Activated naive CD8-positive, alpha-beta T cell treated with anti-CD3 and anti-CD28 coated beads, Interleukin-2, amount 50 U/mL, for 24 hours (primary cell): ENCODE results near the gene SERPINA1.
"Not testable (repeated sequence)": the region's sequence is repeated elsewhere in the genome, so short reads cannot be mapped to it uniquely, and the experiment has no call there.

Experiments
- ATAC-seq: fragments of 150-1000 bp; cut with Tn5 transposase; one replicate; pipeline ENCODE4 v1.10.0; 2021
- DNase-seq: peaks from one replicate; pipeline ENCODE4 v3.0.0; 2021
- H3K27ac Mint-ChIP-seq: one replicate; pipeline ENCODE4 v1.8.0; 2021; ENCODE audit warnings: mild to moderate bottlenecking, mixed read lengths
- H3K27me3 Mint-ChIP-seq: one replicate; pipeline ENCODE4 v1.8.0; 2021; ENCODE audit warnings: mixed read lengths
- H3K36me3 Mint-ChIP-seq: one replicate; pipeline ENCODE4 v1.8.0; 2021; ENCODE audit warnings: low read depth, mixed read lengths
- H3K4me1 Mint-ChIP-seq: one replicate; pipeline ENCODE4 v1.8.0; 2021; ENCODE audit warnings: mixed read lengths
- H3K4me3 Mint-ChIP-seq: one replicate; pipeline ENCODE4 v1.8.0; 2021; ENCODE audit warnings: mild to moderate bottlenecking, moderate library complexity, mixed read lengths
- H3K9me3 Mint-ChIP-seq: one replicate; pipeline ENCODE4 v1.8.0; 2021; ENCODE audit warnings: mixed read lengths

The SERPINA1 gene

GRCh38 chr14:94373708-94374107 is 14.7 kb downstream of the SERPINA1 start:
- no peak overlapping the region for H3K27ac Mint-ChIP-seq
- no peaks in the 10 kb centered on the region for H3K9me3 Mint-ChIP-seq
- peaks cover 4% of the 10 kb centered on the region for H3K27me3 Mint-ChIP-seq
- no peak for ATAC-seq
- H3K4me3 Mint-ChIP-seq = no peak overlapping the region
- H3K36me3 Mint-ChIP-seq = no peaks in the 10 kb centered on the region
- peaks cover under 1% of the 10 kb centered on the region for H3K4me1 Mint-ChIP-seq
- DNase-seq = no peak

GRCh38 chr14:94372021-94372605 is 16.3 kb downstream of the SERPINA1 start:
- no peak for ATAC-seq
- Mint-ChIP-seq H3K4me1 (peaks cover 2% of the 10 kb centered on the region), H3K27ac (no peak overlapping the region), H3K27me3 (peaks cover 4% of the 10 kb centered on the region), H3K4me3 (no peak overlapping the region), H3K9me3 (no peaks in the 10 kb centered on the region), H3K36me3 (no peaks in the 10 kb centered on the region)
- DNase-seq = no peak

GRCh38 chr14:94370524-94370910 is 17.9 kb downstream of the SERPINA1 start:
- H3K9me3 Mint-ChIP-seq = no peaks in the 10 kb centered on the region
- peaks cover 2% of the 10 kb centered on the region for H3K4me1 Mint-ChIP-seq
- DNase-seq (no peak), ATAC-seq (no peak)
- H3K36me3 Mint-ChIP-seq = no peaks in the 10 kb centered on the region
- H3K27ac Mint-ChIP-seq = no peak overlapping the region
- H3K27me3 Mint-ChIP-seq = peaks cover 4% of the 10 kb centered on the region
- H3K4me3 Mint-ChIP-seq = no peak overlapping the region

- not testable (repeated sequence) for DNase-seq
Observed at GRCh38 chr14:94369766-94370523, 18.5 kb downstream of the SERPINA1 start.

GRCh38 chr14:94368956-94369355 is 19.4 kb downstream of the SERPINA1 start:
- ATAC-seq (no peak), DNase-seq (no peak)
- Mint-ChIP-seq H3K27ac (no peak overlapping the region), H3K36me3 (no peaks in the 10 kb centered on the region), H3K27me3 (peaks cover 4% of the 10 kb centered on the region), H3K9me3 (no peaks in the 10 kb centered on the region), H3K4me3 (no peak overlapping the region), H3K4me1 (peaks cover 2% of the 10 kb centered on the region)

More at GRCh38 chr14:94369766-94370523, 18.5 kb downstream of the SERPINA1 start:
- not testable (repeated sequence) for H3K27ac Mint-ChIP-seq, H3K36me3 Mint-ChIP-seq, H3K9me3 Mint-ChIP-seq, H3K4me1 Mint-ChIP-seq, H3K27me3 Mint-ChIP-seq, ATAC-seq, H3K4me3 Mint-ChIP-seq

- ATAC-seq (no peak), DNase-seq (no peak)
- H3K27me3 Mint-ChIP-seq = peaks cover 4% of the 10 kb centered on the region
- H3K4me3 Mint-ChIP-seq = no peak overlapping the region
- peaks cover 2% of the 10 kb centered on the region for H3K4me1 Mint-ChIP-seq
- no peaks in the 10 kb centered on the region for H3K9me3 Mint-ChIP-seq
- no peak overlapping the region for H3K27ac Mint-ChIP-seq
- no peaks in the 10 kb centered on the region for H3K36me3 Mint-ChIP-seq
Observed at GRCh38 chr14:94368243-94368590, 20.2 kb downstream of the SERPINA1 start.

GRCh38 chr14:94367347-94368242 is 20.8 kb downstream of the SERPINA1 start:
- no peak for DNase-seq
- no peak for ATAC-seq
- Mint-ChIP-seq H3K36me3 (no peaks in the 10 kb centered on the region), H3K27ac (no peak overlapping the region), H3K4me1 (peaks cover 2% of the 10 kb centered on the region), H3K9me3 (no peaks in the 10 kb centered on the region), H3K27me3 (peaks cover 7% of the 10 kb centered on the region), H3K4me3 (no peak overlapping the region)

GRCh38 chr14:94366146-94366915 is 22.1 kb downstream of the SERPINA1 start, which contains the start of gene SERPINA2:
Gene SERPINA2, minus strand, starts transcription at chr14:94366698.
- no peaks in the 10 kb centered on the region for H3K9me3 Mint-ChIP-seq
- ATAC-seq (no peak), DNase-seq (no peak)
- no peak within 1 kb of the TSS for H3K27ac Mint-ChIP-seq
- H3K27me3 Mint-ChIP-seq = peaks cover 3% of the 10 kb centered on the region
- no peak within 1 kb of the TSS for H3K4me3 Mint-ChIP-seq
- H3K36me3 Mint-ChIP-seq = no peaks in the 10 kb centered on the region
- peaks cover 2% of the 10 kb centered on the region for H3K4me1 Mint-ChIP-seq

- H3K9me3 Mint-ChIP-seq = no peaks in the 10 kb centered on the region
- ATAC-seq = no peak
Observed at GRCh38 chr14:94365624-94366023, 22.8 kb downstream of the SERPINA1 start.

GRCh38 chr14:94364964-94365363 is 23.4 kb downstream of the SERPINA1 start:
- H3K4me1 Mint-ChIP-seq = peaks cover 2% of the 10 kb centered on the region

More at GRCh38 chr14:94365624-94366023, 22.8 kb downstream of the SERPINA1 start:
- peaks cover 6% of the 10 kb centered on the region for H3K27me3 Mint-ChIP-seq
- no peak overlapping the region for H3K4me3 Mint-ChIP-seq
- peaks cover 2% of the 10 kb centered on the region for H3K4me1 Mint-ChIP-seq
- no peak for DNase-seq
- no peaks in the 10 kb centered on the region for H3K36me3 Mint-ChIP-seq
- H3K27ac Mint-ChIP-seq = no peak overlapping the region

GRCh38 chr14:94364037-94364436 is 24.4 kb downstream of the SERPINA1 start:
- ATAC-seq = no peak
- Mint-ChIP-seq H3K27me3 (peaks cover 14% of the 10 kb centered on the region), H3K9me3 (no peaks in the 10 kb centered on the region), H3K4me3 (no peak overlapping the region), H3K27ac (no peak overlapping the region), H3K36me3 (no peaks in the 10 kb centered on the region), H3K4me1 (peaks cover 2% of the 10 kb centered on the region)
- DNase-seq = no peak

More at GRCh38 chr14:94364964-94365363, 23.4 kb downstream of the SERPINA1 start:
- ATAC-seq = no peak
- Mint-ChIP-seq H3K4me3 (no peak overlapping the region), H3K27me3 (peaks cover 10% of the 10 kb centered on the region), H3K36me3 (no peaks in the 10 kb centered on the region), H3K27ac (no peak overlapping the region), H3K9me3 (no peaks in the 10 kb centered on the region)
- DNase-seq = no peak

GRCh38 chr14:94363151-94363624 is 25.2 kb downstream of the SERPINA1 start:
- DNase-seq (no peak), ATAC-seq (no peak)
- Mint-ChIP-seq H3K27ac (no peak overlapping the region), H3K27me3 (peaks cover 18% of the 10 kb centered on the region), H3K9me3 (no peaks in the 10 kb centered on the region), H3K4me1 (no peaks in the 10 kb centered on the region), H3K36me3 (no peaks in the 10 kb centered on the region), H3K4me3 (no peak overlapping the region)

- H3K9me3 Mint-ChIP-seq = no peaks in the 10 kb centered on the region
- DNase-seq (no peak), ATAC-seq (no peak)
- H3K4me3 Mint-ChIP-seq = no peak overlapping the region
- H3K27me3 Mint-ChIP-seq = peaks cover 19% of the 10 kb centered on the region
- H3K36me3 Mint-ChIP-seq = no peaks in the 10 kb centered on the region
- H3K4me1 Mint-ChIP-seq = no peaks in the 10 kb centered on the region
- no peak overlapping the region for H3K27ac Mint-ChIP-seq
Observed at GRCh38 chr14:94362614-94363133, 25.7 kb downstream of the SERPINA1 start.

- H3K27ac Mint-ChIP-seq = no peak overlapping the region
- no peak for DNase-seq
- no peak for ATAC-seq
- H3K4me1 Mint-ChIP-seq = no peaks in the 10 kb centered on the region
- H3K9me3 Mint-ChIP-seq = no peaks in the 10 kb centered on the region
- peaks cover 19% of the 10 kb centered on the region for H3K27me3 Mint-ChIP-seq
- H3K36me3 Mint-ChIP-seq = no peaks in the 10 kb centered on the region
- no peak overlapping the region for H3K4me3 Mint-ChIP-seq
Observed at GRCh38 chr14:94361682-94362081, 26.7 kb downstream of the SERPINA1 start.
